Stimulated activated CD4-positive, alpha-beta T cell treated with anti-CD3 and anti-CD28 coated beads, Interleukin-12 subunit alpha, Interleukin-12 subunit beta, amount 100 ng/mL, for 4 hours (primary cell): Measurements from ENCODE around the gene RXRA.
A peak's percentile ranks its signal among the peaks of the same experiment; 100 is the strongest.

Experiments used
- DNase-seq: peaks from one replicate; pipeline ENCODE4 v3.0.0-alpha.2; 2020

The RXRA gene

DNA sequence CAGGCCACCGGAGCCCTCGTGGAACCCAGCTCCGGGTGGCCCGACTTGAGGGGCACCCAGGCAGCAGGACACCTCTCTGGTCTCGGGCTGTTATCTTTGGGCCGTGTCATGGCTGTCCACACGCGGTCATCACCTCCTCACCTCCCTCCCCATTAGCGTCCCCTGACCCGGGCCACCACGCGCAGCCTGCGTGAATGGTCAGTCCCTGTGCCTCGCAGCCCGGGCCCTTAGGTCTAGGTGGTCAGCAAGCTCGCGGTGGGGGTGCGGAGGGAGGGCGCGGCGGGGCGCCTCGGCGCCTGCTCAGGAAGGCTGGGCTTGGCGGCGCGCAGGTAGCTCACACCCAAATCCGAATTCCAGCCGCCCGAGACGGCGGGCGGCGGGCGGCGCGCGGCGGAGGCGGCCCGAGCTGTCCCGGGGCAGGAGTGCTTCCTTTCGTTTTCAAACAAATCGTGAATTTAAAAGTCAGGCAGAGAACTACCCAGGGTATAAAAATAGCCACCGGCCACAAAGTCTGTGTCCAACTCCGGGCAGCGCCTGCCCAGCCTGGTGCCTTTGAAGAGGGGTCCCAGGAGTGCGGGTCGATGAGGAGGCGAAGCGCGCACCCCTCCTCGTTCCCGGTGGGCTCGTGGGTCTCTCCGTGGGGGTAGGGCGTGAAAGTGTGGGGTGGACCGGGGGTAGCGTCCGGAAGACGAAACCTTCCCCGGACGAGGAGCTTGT is 1.0 kb upstream of the RXRA start:
- peak; percentile 27 for DNase-seq

DNA sequence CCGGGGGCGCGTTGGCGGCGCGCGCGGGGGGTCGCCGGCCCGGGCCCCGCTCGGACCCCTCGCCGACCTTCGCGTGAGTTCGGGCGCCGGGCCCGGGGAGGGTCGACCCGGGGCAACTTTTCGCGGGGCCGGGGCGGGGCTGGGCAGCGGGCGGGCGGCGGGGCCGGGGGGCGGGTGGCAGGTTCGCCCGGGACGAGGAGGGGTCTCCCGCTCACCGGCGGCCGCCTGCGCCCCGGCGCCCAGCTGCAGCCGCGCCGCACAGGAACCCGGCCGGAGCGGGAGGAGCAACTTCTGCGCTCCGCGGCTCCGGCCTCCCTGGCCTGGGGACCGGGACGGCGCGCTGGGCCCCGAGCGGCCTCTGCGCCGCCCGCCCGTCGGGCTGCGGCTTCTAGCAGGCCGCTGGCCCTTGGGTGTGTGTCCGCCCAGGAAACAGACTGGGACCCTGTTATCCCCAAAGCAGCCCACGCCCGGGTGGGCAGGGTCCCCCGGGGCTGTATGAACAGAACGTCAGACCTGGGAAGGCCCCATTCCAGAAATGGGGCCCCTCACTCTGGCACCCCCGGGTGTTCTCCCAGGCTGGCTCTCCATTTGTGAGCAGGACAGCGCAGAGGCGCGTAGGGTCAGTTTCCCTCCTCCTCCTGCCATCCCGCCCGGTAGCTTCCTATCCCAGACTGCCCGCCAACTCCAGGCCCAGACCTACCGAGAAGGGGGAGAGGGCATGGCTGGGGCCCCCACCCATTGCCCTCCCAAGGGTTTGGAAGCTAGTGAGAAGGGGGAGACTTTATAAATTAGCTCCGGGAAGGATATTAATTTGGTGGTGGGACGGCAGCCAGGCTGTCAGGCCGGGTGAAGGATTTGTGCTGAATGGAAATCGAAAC is 708 bp downstream of the RXRA start:
- no peak for DNase-seq

- DNase-seq: no peak
These were observed 1.5 kb downstream of the RXRA start for GRCh38 chr9:134327671-134328231.

- DNase-seq: no peak
These were observed 2.1 kb downstream of the RXRA start for GRCh38 chr9:134328341-134328840.

- no peak for DNase-seq
These were observed 2.8 kb downstream of the RXRA start for GRCh38 chr9:134328841-134329575.

DNA sequence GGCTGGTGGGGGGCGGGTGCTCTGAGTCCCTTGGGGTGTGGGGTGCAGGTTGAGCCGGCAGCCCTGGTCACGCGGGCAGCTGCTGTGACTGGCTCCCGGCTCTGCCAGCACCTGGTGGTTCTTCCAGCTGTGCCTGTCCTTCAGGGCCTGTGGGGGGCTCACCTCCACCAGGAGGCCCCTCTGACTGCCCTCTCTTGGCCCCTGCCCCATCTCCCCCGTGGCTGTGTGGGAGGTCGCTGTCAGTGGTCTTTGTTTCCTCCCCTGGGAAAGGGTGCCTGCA is 3.3 kb downstream of the RXRA start:
- DNase-seq: no peak

- no peak for DNase-seq
These were observed 3.6 kb downstream of the RXRA start for GRCh38 chr9:134329886-134330285.

DNA sequence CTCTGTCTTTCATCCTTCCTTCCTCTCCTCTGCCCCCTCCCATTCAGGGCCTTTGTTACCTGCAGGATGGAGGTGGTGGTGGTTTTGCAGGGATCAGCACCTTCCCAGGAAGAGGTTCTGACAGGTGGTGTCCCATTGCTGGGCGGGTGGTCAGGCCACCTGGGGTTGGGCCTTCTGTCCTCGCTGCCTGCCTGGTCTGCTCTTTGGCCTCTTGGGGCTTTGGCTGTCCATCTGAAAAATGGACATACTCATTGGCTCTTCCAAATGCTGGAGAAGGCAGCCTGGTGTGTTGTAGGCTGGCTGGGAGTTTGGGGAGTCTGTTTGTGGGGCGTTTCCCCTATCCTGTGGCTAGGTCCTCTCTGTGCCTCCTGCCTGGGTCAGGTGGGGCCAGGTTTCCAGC is 4.3 kb downstream of the RXRA start:
- no peak for DNase-seq

DNA sequence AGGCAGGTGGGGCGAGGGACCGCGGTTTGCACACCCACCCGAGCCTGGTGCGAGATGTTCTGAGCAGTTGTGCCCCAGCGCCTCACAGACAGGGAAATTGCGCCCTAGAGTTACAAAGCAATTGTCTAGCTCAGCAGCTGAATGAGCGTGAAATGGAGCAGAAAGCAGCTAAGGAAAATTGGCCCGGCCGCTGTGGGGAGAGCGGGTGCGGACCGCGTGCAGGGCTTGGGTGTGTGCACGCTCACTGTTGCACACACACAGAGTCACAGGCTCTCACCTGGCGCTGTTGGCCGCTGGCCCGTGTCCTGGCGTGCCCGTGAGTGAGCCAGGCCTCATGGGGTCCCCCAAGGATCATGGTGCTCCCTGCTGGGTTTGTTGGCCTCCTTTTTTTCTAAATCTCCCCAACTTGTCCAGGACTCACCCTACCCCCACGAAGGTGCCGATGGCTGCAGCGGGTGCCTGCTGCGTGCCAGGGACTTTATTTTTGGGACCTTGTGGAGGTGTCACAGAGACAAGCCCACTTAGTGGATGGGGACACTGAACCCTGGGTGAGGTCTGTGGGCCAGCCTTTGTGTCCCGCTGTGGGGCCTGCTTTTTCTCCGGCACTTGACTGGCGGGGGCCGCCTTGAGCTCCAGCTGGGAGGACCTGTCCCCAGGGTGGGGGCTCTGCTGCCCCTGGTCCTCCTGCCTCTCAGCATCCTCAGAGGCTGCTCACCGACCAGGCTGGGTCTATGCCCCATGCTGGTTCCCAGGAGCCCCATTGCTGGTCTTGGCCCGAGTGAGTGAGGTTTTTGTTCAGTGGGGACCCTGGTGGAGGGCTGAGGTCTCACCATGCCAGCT is 5.2 kb downstream of the RXRA start:
- no peak for DNase-seq

DNA sequence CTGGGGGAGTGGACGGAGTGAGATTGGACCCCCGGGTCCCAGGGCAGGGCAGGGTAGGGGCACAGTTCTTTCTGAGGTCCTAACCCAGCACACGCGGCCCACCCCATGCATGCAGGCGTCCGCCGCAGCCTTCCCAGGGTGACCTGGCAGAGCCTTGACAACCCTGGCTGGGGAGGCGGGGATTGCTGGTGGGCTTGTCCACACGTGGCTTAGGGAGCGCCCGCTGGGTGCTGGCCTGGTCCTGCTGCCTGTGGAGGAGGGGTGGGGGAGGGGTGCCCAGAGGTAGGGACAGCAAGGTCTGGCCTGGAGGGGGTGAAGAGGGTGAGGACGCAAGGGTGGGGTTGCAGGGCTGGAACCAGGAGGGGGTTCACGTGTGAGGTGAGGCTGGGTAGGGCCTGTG is 6.0 kb downstream of the RXRA start:
- no peak for DNase-seq

GRCh38 chr9:134332841-134333233 is 6.6 kb downstream of the RXRA start:
- no peak for DNase-seq

GRCh38 chr9:134333234-134333873 is 7.1 kb downstream of the RXRA start:
- DNase-seq: no peak

- no peak for DNase-seq
These were observed 7.8 kb downstream of the RXRA start for GRCh38 chr9:134333874-134334581.

DNA sequence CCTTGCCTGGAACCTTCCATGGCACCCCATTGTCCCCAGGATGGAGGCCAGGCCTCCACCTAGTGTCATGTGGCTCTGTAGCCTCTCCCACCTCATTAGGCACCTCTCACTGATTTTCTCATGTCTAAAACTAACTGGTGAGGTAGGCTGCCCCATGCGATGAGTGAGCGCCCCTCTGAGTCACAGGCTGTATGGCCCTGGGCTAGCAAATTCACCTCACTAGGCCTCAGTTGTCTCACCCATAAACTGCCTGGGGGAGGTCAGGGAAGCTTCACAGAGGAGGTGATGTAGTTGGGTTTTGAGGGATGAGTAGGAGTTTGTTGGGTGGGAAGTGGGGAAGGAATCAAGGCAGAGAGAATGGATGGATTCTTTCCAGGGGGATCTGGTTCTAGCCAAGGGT is 8.8 kb downstream of the RXRA start:
- no peak for DNase-seq

- no peak for DNase-seq
These were observed 9.4 kb downstream of the RXRA start for GRCh38 chr9:134335486-134336220.

DNA sequence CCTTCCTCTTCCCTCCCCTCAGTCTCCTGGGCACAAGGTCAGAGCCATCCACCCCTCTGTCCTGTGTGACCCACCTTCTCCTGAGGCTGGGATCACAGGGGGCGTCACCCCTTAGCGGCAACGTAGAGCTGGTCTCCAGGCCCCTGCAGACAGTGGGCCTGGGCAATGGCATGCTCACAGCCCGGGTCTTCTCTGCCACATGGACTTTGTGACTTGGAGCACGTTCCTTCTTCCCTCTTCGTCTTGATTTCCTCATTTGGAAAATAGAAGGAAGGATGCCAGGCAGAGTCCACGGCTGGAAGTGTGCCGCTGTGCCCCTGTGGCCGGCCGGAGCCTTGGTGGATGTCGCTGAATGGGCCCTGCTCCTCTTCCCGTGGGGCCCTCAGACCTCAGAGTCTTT is 10.0 kb downstream of the RXRA start:
- no peak for DNase-seq

DNA sequence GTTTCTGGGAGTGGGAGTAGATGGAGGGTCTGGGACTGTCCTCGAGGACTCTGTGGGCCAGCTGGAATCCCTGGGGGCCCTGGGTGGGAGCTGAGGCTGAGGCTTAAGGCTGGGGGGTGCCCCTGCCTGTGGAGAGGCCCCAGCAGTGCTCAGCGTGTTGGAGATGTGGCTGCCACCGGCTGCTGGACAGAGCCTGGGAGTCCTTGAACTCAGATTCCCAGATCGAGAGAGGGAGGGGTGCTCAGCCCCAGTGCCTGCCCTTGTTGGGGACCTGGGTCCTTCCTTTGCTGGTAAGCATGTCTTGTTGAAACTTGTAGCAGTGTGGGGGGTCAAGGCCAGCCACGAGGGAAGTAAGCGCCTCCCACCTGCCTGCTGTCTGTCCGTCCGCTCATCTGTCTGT is 10.7 kb downstream of the RXRA start:
- no peak for DNase-seq

- no peak for DNase-seq
These were observed 11.2 kb downstream of the RXRA start for GRCh38 chr9:134337469-134337868.

- no peak for DNase-seq
These were observed 12.3 kb downstream of the RXRA start for GRCh38 chr9:134338394-134339182.
